HG02938 (cell line): ENCODE data around the gene TRIOBP.

Experiments used
- ATAC-seq: cut with Tn5 transposase; IDR thresholded peaks from one replicate; pipeline ENCODE4 v1.9.1; 2021; ENCODE audit warnings: mild to moderate bottlenecking, moderate library complexity; ENCODE audit not compliant: unreplicated experiment

TRIOBP gene

GRCh38 chr22:37664249-37665101, 32.4 kb upstream of the TRIOBP start:
- no peak for ATAC-seq

- ATAC-seq = no peak
These were observed 31.4 kb upstream of the TRIOBP start for GRCh38 chr22:37665487-37665886.

GRCh38 chr22:37669586-37669985, 27.3 kb upstream of the TRIOBP start:
- no peak for ATAC-seq

GRCh38 chr22:37672206-37672919, 24.5 kb upstream of the TRIOBP start:
- ATAC-seq = no peak

- no peak for ATAC-seq
These were observed 23.9 kb upstream of the TRIOBP start for GRCh38 chr22:37672920-37673455.

- ATAC-seq = no peak
These were observed 22.6 kb upstream of the TRIOBP start for GRCh38 chr22:37674248-37674647.

- no peak for ATAC-seq
These were observed 21.6 kb upstream of the TRIOBP start, which contains the start of gene LGALS1 for GRCh38 chr22:37674951-37675929. Gene LGALS1, plus strand, starts transcription at chr22:37675636. Its CDS starts 67 bp downstream, at chr22:37675703.

- ATAC-seq = no peak
These were observed 20.7 kb upstream of the TRIOBP start for GRCh38 chr22:37675930-37676735.

GRCh38 chr22:37676736-37677492, 19.9 kb upstream of the TRIOBP start:
- ATAC-seq = peak; percentile 61

GRCh38 chr22:37677493-37677974, 19.3 kb upstream of the TRIOBP start:
- ATAC-seq = no peak

- no peak for ATAC-seq
These were observed 18.5 kb upstream of the TRIOBP start for GRCh38 chr22:37678372-37678771.

GRCh38 chr22:37679670-37680069, 17.2 kb upstream of the TRIOBP start:
- no peak for ATAC-seq

- ATAC-seq = no peak
These were observed 16.5 kb upstream of the TRIOBP start for GRCh38 chr22:37680191-37680851.

- no peak for ATAC-seq
These were observed 15.8 kb upstream of the TRIOBP start for GRCh38 chr22:37681001-37681424.

GRCh38 chr22:37681556-37682049, 15.2 kb upstream of the TRIOBP start:
- ATAC-seq = no peak

GRCh38 chr22:37684803-37685615, 11.8 kb upstream of the TRIOBP start:
- no peak for ATAC-seq
